ENCODE measurements around the gene PCDHB1.

The PCDHB1 gene

GRCh38 chr5:141050622-141051520 lies at the start of gene PCDHB1:
Gene PCDHB1 (plus strand): TSS chr5:141051374. CDS start chr5:141051471, 97 bp downstream.
- Histone ChIP-seq H3K36me3 (no peaks in the 10 kb centered on the region), H4K20me1 (no peaks in the 10 kb centered on the region), H3K4me3 (no peak within 1 kb of the TSS), H3K27me3 (no peaks in the 10 kb centered on the region), H3K27ac (no peak within 1 kb of the TSS), H3K9me3 (no peaks in the 10 kb centered on the region), H3K4me2 (no peak within 1 kb of the TSS), H3K9ac (no peak within 1 kb of the TSS), H3K4me1 (no peaks in the 10 kb centered on the region)
- no peak for TF ChIP-seq Cebpa-rat (IDR thresholded peaks at IDR 0.05)

- no peaks in the 10 kb centered on the region for H4K20me1 ChIP-seq
- H3K4me1 ChIP-seq = no peaks in the 10 kb centered on the region
- H3K27me3 ChIP-seq = no peaks in the 10 kb centered on the region
- H3K4me2 ChIP-seq = no peak overlapping the region
- no peaks in the 10 kb centered on the region for H3K9me3 ChIP-seq
- H3K27ac ChIP-seq = no peak overlapping the region
- no peaks in the 10 kb centered on the region for H3K36me3 ChIP-seq
- H3K4me3 ChIP-seq = no peak overlapping the region
- no peak for TF ChIP-seq Cebpa-rat (IDR thresholded peaks at IDR 0.05)
- no peak overlapping the region for H3K9ac ChIP-seq
Measured at GRCh38 chr5:141001446-141001843, 49.7 kb upstream of the PCDHB1 start.

- H3K36me3 ChIP-seq = no peaks in the 10 kb centered on the region
- no peak overlapping the region for H3K4me2 ChIP-seq
- no peak overlapping the region for H3K4me3 ChIP-seq
- H3K27ac ChIP-seq = no peak overlapping the region
- H3K9ac ChIP-seq = no peak overlapping the region
- no peaks in the 10 kb centered on the region for H3K9me3 ChIP-seq
- no peaks in the 10 kb centered on the region for H3K4me1 ChIP-seq
- no peaks in the 10 kb centered on the region for H3K27me3 ChIP-seq
- H4K20me1 ChIP-seq = no peaks in the 10 kb centered on the region
- TF ChIP-seq Cebpa-rat (IDR thresholded peaks at IDR 0.05) = no peak
Measured at GRCh38 chr5:141001844-141002604, 49.1 kb upstream of the PCDHB1 start.

GRCh38 chr5:141002605-141002965 lies 48.6 kb upstream of the PCDHB1 start:
- no peak overlapping the region for H3K27ac ChIP-seq

GRCh38 chr5:141003031-141003430 lies 48.1 kb upstream of the PCDHB1 start:
- no peak overlapping the region for H3K4me3 ChIP-seq
- no peaks in the 10 kb centered on the region for H3K36me3 ChIP-seq
- H3K27me3 ChIP-seq = no peaks in the 10 kb centered on the region
- no peak overlapping the region for H3K27ac ChIP-seq
- no peak overlapping the region for H3K4me2 ChIP-seq
- H3K9me3 ChIP-seq = no peaks in the 10 kb centered on the region
- H4K20me1 ChIP-seq = no peaks in the 10 kb centered on the region
- no peak overlapping the region for H3K9ac ChIP-seq
- no peaks in the 10 kb centered on the region for H3K4me1 ChIP-seq
- TF ChIP-seq Cebpa-rat (IDR thresholded peaks at IDR 0.05) = no peak

More at GRCh38 chr5:141002605-141002965, 48.6 kb upstream of the PCDHB1 start:
- H3K4me1 ChIP-seq = no peaks in the 10 kb centered on the region
- H3K36me3 ChIP-seq = no peaks in the 10 kb centered on the region
- no peak overlapping the region for H3K4me3 ChIP-seq
- H3K4me2 ChIP-seq = no peak overlapping the region
- H4K20me1 ChIP-seq = no peaks in the 10 kb centered on the region
- no peaks in the 10 kb centered on the region for H3K27me3 ChIP-seq
- H3K9me3 ChIP-seq = no peaks in the 10 kb centered on the region
- TF ChIP-seq Cebpa-rat (IDR thresholded peaks at IDR 0.05) = no peak
- H3K9ac ChIP-seq = no peak overlapping the region

- no peak overlapping the region for H3K4me2 ChIP-seq
- H3K9me3 ChIP-seq = no peaks in the 10 kb centered on the region
- H3K4me1 ChIP-seq = no peaks in the 10 kb centered on the region
- H3K27me3 ChIP-seq = no peaks in the 10 kb centered on the region
- no peak overlapping the region for H3K27ac ChIP-seq
- TF ChIP-seq Cebpa-rat (IDR thresholded peaks at IDR 0.05) = no peak
- H3K36me3 ChIP-seq = no peaks in the 10 kb centered on the region
- no peaks in the 10 kb centered on the region for H4K20me1 ChIP-seq
- H3K9ac ChIP-seq = no peak overlapping the region
- no peak overlapping the region for H3K4me3 ChIP-seq
Measured at GRCh38 chr5:141003791-141004611, 47.2 kb upstream of the PCDHB1 start.

GRCh38 chr5:141007791-141008190 lies 43.4 kb upstream of the PCDHB1 start:
- Histone ChIP-seq H3K27ac (no peak overlapping the region), H3K4me3 (no peak overlapping the region), H3K4me2 (no peak overlapping the region), H3K9ac (no peak overlapping the region), H3K36me3 (no peaks in the 10 kb centered on the region), H4K20me1 (no peaks in the 10 kb centered on the region), H3K4me1 (no peaks in the 10 kb centered on the region), H3K27me3 (no peaks in the 10 kb centered on the region), H3K9me3 (no peaks in the 10 kb centered on the region)
- TF ChIP-seq Cebpa-rat (IDR thresholded peaks at IDR 0.05) = no peak

GRCh38 chr5:141010047-141010793 lies 41.0 kb upstream of the PCDHB1 start:
- H3K4me2 ChIP-seq = no peak overlapping the region
- H3K9ac ChIP-seq = no peak overlapping the region
- H3K27ac ChIP-seq = no peak overlapping the region
- H3K4me1 ChIP-seq = 0 out of 2 replicates have a peak, but pooled peaks cover 4% of the 10 kb centered on the region
- H4K20me1 ChIP-seq = no peaks in the 10 kb centered on the region
- H3K36me3 ChIP-seq = no peaks in the 10 kb centered on the region
- H3K4me3 ChIP-seq = no peak overlapping the region
- H3K27me3 ChIP-seq = no peaks in the 10 kb centered on the region
- no peaks in the 10 kb centered on the region for H3K9me3 ChIP-seq
- TF ChIP-seq Cebpa-rat (IDR thresholded peaks at IDR 0.05) = no peak

- H3K9me3 ChIP-seq = no peaks in the 10 kb centered on the region
- no peak overlapping the region for H3K9ac ChIP-seq
- no peaks in the 10 kb centered on the region for H3K36me3 ChIP-seq
- TF ChIP-seq Cebpa-rat (IDR thresholded peaks at IDR 0.05) = no peak
- 0 out of 2 replicates have a peak, but pooled peaks cover 4% of the 10 kb centered on the region for H3K4me1 ChIP-seq
- H3K27me3 ChIP-seq = no peaks in the 10 kb centered on the region
- no peak overlapping the region for H3K4me2 ChIP-seq
- H4K20me1 ChIP-seq = no peaks in the 10 kb centered on the region
- H3K4me3 ChIP-seq = no peak overlapping the region
- no peak overlapping the region for H3K27ac ChIP-seq
Measured at GRCh38 chr5:141017943-141018342, 33.2 kb upstream of the PCDHB1 start.
